H1 (cell line): ENCODE results near the gene TMEM253.

Experiments used
- CTCF ChIP-seq, 3 experiments: IDR thresholded peaks; 1 replicate in 2 of 3; 2 replicates in 1 of 3; pipeline versions ENCODE4 v1.5.1 to v1.6.1; 2011; ENCODE audit warnings: low read length in 3 of 3, mild to moderate bottlenecking in 3 of 3, inconsistent platforms in 2 of 3, low read depth in 1 of 3, moderate library complexity in 1 of 3; ENCODE audit not compliant: insufficient read depth in 1 of 3; ENCODE audit errors: control extremely low read depth in 1 of 3
- EZH2 ChIP-seq: fragments of 200-600 bp; sonication (generic); IDR thresholded peaks from 2 replicates; pipeline ENCODE4 v1.7.1; 2012; ENCODE audit warnings: low read depth, mild to moderate bottlenecking, moderate library complexity, low read length, inconsistent platforms; ENCODE audit not compliant: severe bottlenecking
- PHF8 ChIP-seq: fragments of 200-600 bp; sonication (generic); conservative IDR thresholded peaks from 2 replicates; pipeline ENCODE4 v1.7.1; 2012; ENCODE audit warnings: low read depth, mild to moderate bottlenecking, inconsistent platforms, low read length, moderate library complexity
- POLR2A ChIP-seq, 2 experiments: IDR thresholded peaks; 1 replicate in 1 of 2; 2 replicates in 1 of 2; pipeline ENCODE4 v1.6.1; 2011; ENCODE audit warnings: low read depth in 2 of 2, low read length in 2 of 2, mild to moderate bottlenecking in 2 of 2; ENCODE audit errors: control extremely low read depth in 1 of 2
- TAF1 ChIP-seq: IDR thresholded peaks from 2 replicates; pipeline ENCODE4 v1.6.1; 2011; ENCODE audit warnings: mild to moderate bottlenecking, low read depth, low read length
- TCF12 ChIP-seq: IDR thresholded peaks from 2 replicates; pipeline ENCODE4 v1.6.1; 2011; ENCODE audit warnings: low read depth, mild to moderate bottlenecking, low read length

- no peak for TF ChIP-seq TCF12
- no peak for TF ChIP-seq CTCF (IDR thresholded peaks at IDR 0.05; ENCODE audit: control extremely low read depth in 1 of 3, insufficient read depth in 1 of 3, low read depth in 1 of 3, low read length in 3 of 3)
- no peak for TF ChIP-seq POLR2A (IDR thresholded peaks at IDR 0.05; ENCODE audit: control extremely low read depth in 1 of 2, low read depth in 2 of 2, low read length in 2 of 2)
- no peak for TF ChIP-seq EZH2
- TF ChIP-seq PHF8, result no peak
- TF ChIP-seq TAF1, result no peak
These were observed 46.1 kb upstream of the TMEM253 start for GRCh38 chr14:21054768-21055145.
